WTC11 (cell line): ENCODE data around the gene SMURF1. TPM values are rescaled to one million over a fixed set of nuclear protein-coding genes. Genes with fewer than 3 reads are reported as not detected.
A peak's percentile ranks its signal among the peaks of the same experiment; 100 is the strongest.

Experiments used
- ATAC-seq: fragments of 200-7000 bp; cut with Tn5 transposase; 2 replicates; pipeline ENCODE4 v1.10.0; 2021; ENCODE audit warnings: mild to moderate bottlenecking, moderate library complexity
- CTCF ChIA-PET: fragments of 300-600 bp; sonication (Branson Sonifier 250); formaldehyde crosslinking; loops from one replicate; lab custom pipeline; 2021; ENCODE audit warnings: antibody characterized with exemption; lab: Charles Lee
- POLR2A ChIA-PET: fragments of 350-600 bp; sonication (Branson Sonifier 250); formaldehyde crosslinking; loops from one replicate; lab custom pipeline; 2021; ENCODE audit warnings: antibody characterized with exemption; lab: Charles Lee
- DNase-seq: peaks from one replicate; pipeline ENCODE4 v3.0.0; 2021; ENCODE audit warnings: low spot score
- H3K27ac Mint-ChIP-seq: 2 replicates; pipeline ENCODE4 v1.8.0; 2021; ENCODE audit warnings: mixed read lengths
- H3K27me3 Mint-ChIP-seq: 2 replicates; pipeline ENCODE4 v1.8.0; 2021; ENCODE audit warnings: low read depth, mild to moderate bottlenecking, moderate library complexity, mixed read lengths
- H3K36me3 Mint-ChIP-seq: 2 replicates; pipeline ENCODE4 v1.8.0; 2021; ENCODE audit warnings: mixed read lengths
- H3K4me1 Mint-ChIP-seq: 2 replicates; pipeline ENCODE4 v1.8.0; 2022; ENCODE audit warnings: mixed read lengths
- H3K4me3 Mint-ChIP-seq: 2 replicates; pipeline ENCODE4 v1.8.0; 2021; ENCODE audit warnings: mild to moderate bottlenecking, moderate library complexity, mixed read lengths
- H3K9me3 Mint-ChIP-seq: 2 replicates; pipeline ENCODE4 v1.8.0; 2021; ENCODE audit warnings: mixed read lengths
- AFF4 ChIP-seq: sonication (generic); formaldehyde crosslinking; IDR thresholded peaks from 2 replicates; pipeline ENCODE4 v1.8.1; 2023; ENCODE audit warnings: mild to moderate bottlenecking, missing genetic modification reagents, borderline replicate concordance
- ATF1 ChIP-seq: sonication (generic); formaldehyde crosslinking; IDR thresholded peaks from 2 replicates; pipeline ENCODE4 v1.8.1; 2023; ENCODE audit warnings: mild to moderate bottlenecking, moderate library complexity, missing genetic modification reagents
- E2F1 ChIP-seq: sonication (generic); formaldehyde crosslinking; IDR thresholded peaks from 2 replicates; pipeline ENCODE4 v1.8.0; 2022; ENCODE audit warnings: mild to moderate bottlenecking, missing genetic modification reagents
- GABPB1 ChIP-seq: sonication (generic); formaldehyde crosslinking; IDR thresholded peaks from 2 replicates; pipeline ENCODE4 v1.8.1; 2023; ENCODE audit warnings: mild to moderate bottlenecking, missing genetic modification reagents
- HMGXB4 ChIP-seq: sonication (generic); formaldehyde crosslinking; IDR thresholded peaks from 2 replicates; pipeline ENCODE4 v1.8.1; 2023; ENCODE audit warnings: mild to moderate bottlenecking, moderate library complexity, missing genetic modification reagents
- JAZF1 ChIP-seq: fragments of 250-450 bp; sonication (Bioruptor Pico); IDR thresholded peaks from 2 replicates; pipeline ENCODE4 v1.9.0; 2021; ENCODE audit warnings: moderate library complexity, mild to moderate bottlenecking, inconsistent platforms
- NFE2L1 ChIP-seq: sonication (generic); formaldehyde crosslinking; IDR thresholded peaks from 2 replicates; pipeline ENCODE4 v1.8.1; 2023; ENCODE audit warnings: missing genetic modification reagents
- NFYB ChIP-seq: sonication (generic); formaldehyde crosslinking; conservative IDR thresholded peaks from 2 replicates; pipeline ENCODE4 v1.8.0; 2022; ENCODE audit warnings: low read depth, missing genetic modification reagents
- NR1H2 ChIP-seq: sonication (generic); formaldehyde crosslinking; IDR thresholded peaks from 2 replicates; pipeline ENCODE4 v1.9.0; 2021; ENCODE audit warnings: mild to moderate bottlenecking, moderate library complexity, missing genetic modification reagents
- ZNF121 ChIP-seq: sonication (generic); formaldehyde crosslinking; IDR thresholded peaks from 2 replicates; pipeline ENCODE4 v1.8.0; 2023; ENCODE audit warnings: missing genetic modification reagents
- ZNF232 ChIP-seq: sonication (generic); formaldehyde crosslinking; IDR thresholded peaks from 2 replicates; pipeline ENCODE4 v1.8.0; 2022; ENCODE audit warnings: mild to moderate bottlenecking, missing genetic modification reagents
- ZNF281 ChIP-seq: sonication (generic); formaldehyde crosslinking; IDR thresholded peaks from 2 replicates; pipeline ENCODE4 v1.8.0; 2023; ENCODE audit warnings: mild to moderate bottlenecking, missing genetic modification reagents
- total RNA-seq: library from RNA; stranded (reverse); gene quantifications from 3 replicates; pipeline ENCODE4 v1.2.3, GENCODE V29; 2021
- TF ChIP-seq, protein P1 (sequence below): sonication (generic); formaldehyde crosslinking; IDR thresholded peaks from 2 replicates; pipeline ENCODE4 v1.8.1; 2023; ENCODE audit warnings: mild to moderate bottlenecking, missing genetic modification reagents, moderate library complexity
- TF ChIP-seq, protein P2 (sequence below): sonication (generic); formaldehyde crosslinking; IDR thresholded peaks from 2 replicates; pipeline ENCODE4 v1.8.0; 2023; ENCODE audit warnings: missing genetic modification reagents
- TF ChIP-seq, protein P3 (sequence below): sonication (generic); formaldehyde crosslinking; IDR thresholded peaks from 2 replicates; pipeline ENCODE4 v1.8.0; 2022; ENCODE audit warnings: mild to moderate bottlenecking, missing genetic modification reagents
- TF ChIP-seq, protein P4 (sequence below): sonication (generic); formaldehyde crosslinking; IDR thresholded peaks from 2 replicates; pipeline ENCODE4 v1.8.1; 2023; ENCODE audit warnings: mild to moderate bottlenecking, missing genetic modification reagents, moderate library complexity

Gene SMURF1
- total RNA-seq, 1 experiment from 2014 or later: 23.2 TPM

DNA sequence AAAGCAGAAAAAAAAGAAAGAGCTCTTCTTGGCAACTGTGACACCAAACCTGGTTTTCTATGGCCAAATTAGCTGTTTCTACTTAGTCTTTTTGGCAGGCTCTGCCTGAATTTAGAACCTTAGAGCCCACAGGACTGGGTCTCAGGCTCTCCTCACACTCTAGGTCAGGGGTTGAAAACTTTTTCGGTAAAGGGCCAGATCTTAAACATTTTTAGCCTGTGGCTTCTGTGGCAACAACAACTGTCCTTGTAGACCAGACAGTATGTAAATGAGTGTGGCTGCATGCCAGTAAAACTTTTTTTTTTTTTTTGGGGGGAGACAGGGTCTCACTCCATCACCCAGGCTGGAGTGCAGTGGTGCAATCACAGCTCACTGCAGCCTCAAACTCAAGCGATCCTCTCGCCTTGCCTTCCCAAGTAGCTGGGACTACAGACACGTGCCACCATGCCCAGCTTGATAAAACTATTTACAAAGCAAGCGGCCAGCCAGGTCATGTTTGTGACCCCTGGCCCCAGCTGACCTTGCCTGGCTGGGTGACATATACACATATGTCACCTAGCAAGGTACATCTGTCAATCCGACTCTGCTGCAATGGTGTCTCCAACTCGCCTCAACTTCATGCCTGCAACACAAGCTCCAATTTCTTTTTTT is 46.6 kb upstream of the SMURF1 start:
- no peak for DNase-seq
- ChIA-PET POLR2A (no interaction called here), CTCF (no interaction called here)
- H3K4me3 Mint-ChIP-seq: no peak overlapping the region
- TF ChIP-seq ZNF281 (no peak), GABPB1 (CRISPR knock-in tag) (peak; percentile 74)
- TF ChIP-seq, protein P1, sequence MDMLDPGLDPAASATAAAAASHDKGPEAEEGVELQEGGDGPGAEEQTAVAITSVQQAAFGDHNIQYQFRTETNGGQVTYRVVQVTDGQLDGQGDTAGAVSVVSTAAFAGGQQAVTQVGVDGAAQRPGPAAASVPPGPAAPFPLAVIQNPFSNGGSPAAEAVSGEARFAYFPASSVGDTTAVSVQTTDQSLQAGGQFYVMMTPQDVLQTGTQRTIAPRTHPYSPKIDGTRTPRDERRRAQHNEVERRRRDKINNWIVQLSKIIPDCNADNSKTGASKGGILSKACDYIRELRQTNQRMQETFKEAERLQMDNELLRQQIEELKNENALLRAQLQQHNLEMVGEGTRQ (CRISPR knock-in tag): no peak
- H3K4me1 Mint-ChIP-seq: peaks cover 3% of the 10 kb centered on the region; the same call in 1 of the 2 replicates
- no peak overlapping the region for H3K27ac Mint-ChIP-seq
- H3K27me3 Mint-ChIP-seq: no peaks in the 10 kb centered on the region
- H3K36me3 Mint-ChIP-seq: no peaks in the 10 kb centered on the region
- peaks cover 5% of the 10 kb centered on the region for H3K9me3 Mint-ChIP-seq
- ATAC-seq: no peak

- Mint-ChIP-seq H3K9me3 (peaks cover 5% of the 10 kb centered on the region), H3K27me3 (no peaks in the 10 kb centered on the region), H3K4me1 (peaks cover 3% of the 10 kb centered on the region; the same call in 1 of the 2 replicates), H3K36me3 (no peaks in the 10 kb centered on the region), H3K27ac (no peak overlapping the region), H3K4me3 (no peak overlapping the region)
- ATAC-seq (no peak), DNase-seq (no peak)
- POLR2A ChIA-PET: no interaction called here
- CTCF ChIA-PET: interaction anchor here (0.5 kb wide), 1 partner anchor 826 kb away, joined by 3 read pairs; no protein-coding TSS in a partner anchor
- TF ChIP-seq ZNF232 (CRISPR knock-in tag) (no peak), HMGXB4 (CRISPR knock-in tag) (no peak), ZNF121 (CRISPR knock-in tag) (no peak), NFYB (CRISPR knock-in tag) (no peak), AFF4 (CRISPR knock-in tag) (no peak), ATF1 (CRISPR knock-in tag) (no peak), JAZF1 (CRISPR knock-in tag) (no peak), NR1H2 (no peak), ZNF281 (no peak), NFE2L1 (CRISPR knock-in tag) (no peak), E2F1 (CRISPR knock-in tag) (no peak)
- TF ChIP-seq, protein P2, sequence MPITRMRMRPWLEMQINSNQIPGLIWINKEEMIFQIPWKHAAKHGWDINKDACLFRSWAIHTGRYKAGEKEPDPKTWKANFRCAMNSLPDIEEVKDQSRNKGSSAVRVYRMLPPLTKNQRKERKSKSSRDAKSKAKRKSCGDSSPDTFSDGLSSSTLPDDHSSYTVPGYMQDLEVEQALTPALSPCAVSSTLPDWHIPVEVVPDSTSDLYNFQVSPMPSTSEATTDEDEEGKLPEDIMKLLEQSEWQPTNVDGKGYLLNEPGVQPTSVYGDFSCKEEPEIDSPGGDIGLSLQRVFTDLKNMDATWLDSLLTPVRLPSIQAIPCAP (CRISPR knock-in tag): no peak
- TF ChIP-seq, protein P3, sequence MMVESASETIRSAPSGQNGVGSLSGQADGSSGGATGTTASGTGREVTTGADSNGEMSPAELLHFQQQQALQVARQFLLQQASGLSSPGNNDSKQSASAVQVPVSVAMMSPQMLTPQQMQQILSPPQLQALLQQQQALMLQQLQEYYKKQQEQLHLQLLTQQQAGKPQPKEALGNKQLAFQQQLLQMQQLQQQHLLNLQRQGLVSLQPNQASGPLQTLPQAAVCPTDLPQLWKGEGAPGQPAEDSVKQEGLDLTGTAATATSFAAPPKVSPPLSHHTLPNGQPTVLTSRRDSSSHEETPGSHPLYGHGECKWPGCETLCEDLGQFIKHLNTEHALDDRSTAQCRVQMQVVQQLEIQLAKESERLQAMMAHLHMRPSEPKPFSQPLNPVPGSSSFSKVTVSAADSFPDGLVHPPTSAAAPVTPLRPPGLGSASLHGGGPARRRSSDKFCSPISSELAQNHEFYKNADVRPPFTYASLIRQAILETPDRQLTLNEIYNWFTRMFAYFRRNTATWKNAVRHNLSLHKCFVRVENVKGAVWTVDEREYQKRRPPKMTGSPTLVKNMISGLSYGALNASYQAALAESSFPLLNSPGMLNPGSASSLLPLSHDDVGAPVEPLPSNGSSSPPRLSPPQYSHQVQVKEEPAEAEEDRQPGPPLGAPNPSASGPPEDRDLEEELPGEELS (CRISPR knock-in tag): no peak
- TF ChIP-seq, protein P4, sequence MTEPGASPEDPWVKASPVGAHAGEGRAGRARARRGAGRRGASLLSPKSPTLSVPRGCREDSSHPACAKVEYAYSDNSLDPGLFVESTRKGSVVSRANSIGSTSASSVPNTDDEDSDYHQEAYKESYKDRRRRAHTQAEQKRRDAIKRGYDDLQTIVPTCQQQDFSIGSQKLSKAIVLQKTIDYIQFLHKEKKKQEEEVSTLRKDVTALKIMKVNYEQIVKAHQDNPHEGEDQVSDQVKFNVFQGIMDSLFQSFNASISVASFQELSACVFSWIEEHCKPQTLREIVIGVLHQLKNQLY: no peak
- TF ChIP-seq, all 79 proteins: peak for 0
These were observed 45.3 kb upstream of the SMURF1 start for GRCh38 chr7:99189222-99189621.
